ENCODE data around the gene FCER1G. TPM values are rescaled to one million over a fixed set of nuclear protein-coding genes. Genes with fewer than 3 reads are reported as not detected.

FCER1G gene
- polyA plus RNA-seq, 1 donor from 2014 or later: 3.5 TPM

DNA sequence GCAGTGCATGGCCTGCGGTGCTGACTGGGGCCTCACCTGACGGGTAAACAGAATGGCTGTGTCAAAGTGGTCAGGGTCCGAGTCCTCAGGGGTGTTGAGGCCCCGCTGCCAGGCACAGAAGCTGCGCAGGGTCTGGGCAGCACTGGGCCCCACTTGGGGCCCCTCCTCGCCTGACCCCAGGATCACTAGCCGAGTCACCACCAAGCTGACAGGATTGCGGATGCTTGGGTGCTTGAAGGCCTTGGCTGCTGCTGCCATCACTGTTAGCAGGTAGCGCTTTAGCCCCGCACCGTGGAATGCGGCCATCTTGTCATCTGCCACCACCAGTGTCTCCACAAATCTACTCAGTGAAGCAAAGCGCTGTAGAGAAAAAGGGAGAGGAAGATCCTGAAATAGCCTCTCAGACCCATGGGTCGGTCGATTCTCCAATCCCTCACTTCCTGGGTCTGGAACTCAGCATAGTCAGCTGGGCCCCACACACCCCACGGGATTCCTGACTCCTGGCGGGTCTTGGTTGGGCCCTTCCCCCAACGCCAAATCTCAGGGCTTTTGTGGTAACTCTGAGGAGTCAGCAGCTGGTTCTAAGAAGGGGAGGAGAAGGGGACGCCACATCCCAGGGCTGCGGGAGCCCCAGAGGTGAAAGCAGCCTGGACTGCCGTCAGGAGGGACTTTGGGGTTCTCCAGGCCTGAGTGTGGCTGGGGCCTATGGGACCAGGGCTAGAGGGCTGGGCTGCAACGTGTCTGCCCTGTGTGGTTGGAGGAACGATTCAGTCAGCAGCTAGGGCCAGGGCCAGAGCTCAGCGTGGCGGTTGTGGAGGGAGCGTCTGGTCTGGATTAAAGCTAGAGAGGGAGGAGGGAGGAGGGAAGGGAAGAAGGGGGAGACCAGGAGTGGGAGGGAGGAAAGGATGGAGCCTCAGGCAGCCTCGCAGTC is 18.3 kb upstream of the FCER1G start:
- no peaks in the 10 kb centered on the region for H3F3A ChIP-seq (ENCODE audit: insufficient read depth, low read length, poor library complexity, severe bottlenecking)
- H3K4me2 ChIP-seq (ENCODE audit: low read length): no peak overlapping the region
- no peak overlapping the region for H3K27ac ChIP-seq (ENCODE audit: low read length)
- no peaks in the 10 kb centered on the region for H3K36me3 ChIP-seq (ENCODE audit: insufficient read depth, low read length)
- H4K20me1 ChIP-seq (ENCODE audit: insufficient read depth): no peaks in the 10 kb centered on the region
- H3K9ac ChIP-seq (ENCODE audit: low read length): no peak overlapping the region
- no peaks in the 10 kb centered on the region for H3K79me2 ChIP-seq (replicated peaks; ENCODE audit: insufficient read depth, low read length)
- TF ChIP-seq MXI1 (conservative IDR thresholded peaks at IDR 0.05; ENCODE audit: poor library complexity, severe bottlenecking): no peak
- no peak for TF ChIP-seq EP300 (conservative IDR thresholded peaks at IDR 0.05; ENCODE audit: poor library complexity, severe bottlenecking)
- no peak for TF ChIP-seq SMC3 (conservative IDR thresholded peaks at IDR 0.05; ENCODE audit: poor library complexity)
- no peak for TF ChIP-seq EZH2 (IDR thresholded peaks at IDR 0.05; ENCODE audit: borderline replicate concordance, insufficient read depth, low read length, poor library complexity, severe bottlenecking)
- TF ChIP-seq TAF1 (IDR thresholded peaks at IDR 0.05; ENCODE audit: low read depth): no peak
- no peak for TF ChIP-seq POLR2AphosphoS5 (IDR thresholded peaks at IDR 0.05)
- TF ChIP-seq RAD21 (conservative IDR thresholded peaks at IDR 0.05): no peak
- TF ChIP-seq, protein P1, sequence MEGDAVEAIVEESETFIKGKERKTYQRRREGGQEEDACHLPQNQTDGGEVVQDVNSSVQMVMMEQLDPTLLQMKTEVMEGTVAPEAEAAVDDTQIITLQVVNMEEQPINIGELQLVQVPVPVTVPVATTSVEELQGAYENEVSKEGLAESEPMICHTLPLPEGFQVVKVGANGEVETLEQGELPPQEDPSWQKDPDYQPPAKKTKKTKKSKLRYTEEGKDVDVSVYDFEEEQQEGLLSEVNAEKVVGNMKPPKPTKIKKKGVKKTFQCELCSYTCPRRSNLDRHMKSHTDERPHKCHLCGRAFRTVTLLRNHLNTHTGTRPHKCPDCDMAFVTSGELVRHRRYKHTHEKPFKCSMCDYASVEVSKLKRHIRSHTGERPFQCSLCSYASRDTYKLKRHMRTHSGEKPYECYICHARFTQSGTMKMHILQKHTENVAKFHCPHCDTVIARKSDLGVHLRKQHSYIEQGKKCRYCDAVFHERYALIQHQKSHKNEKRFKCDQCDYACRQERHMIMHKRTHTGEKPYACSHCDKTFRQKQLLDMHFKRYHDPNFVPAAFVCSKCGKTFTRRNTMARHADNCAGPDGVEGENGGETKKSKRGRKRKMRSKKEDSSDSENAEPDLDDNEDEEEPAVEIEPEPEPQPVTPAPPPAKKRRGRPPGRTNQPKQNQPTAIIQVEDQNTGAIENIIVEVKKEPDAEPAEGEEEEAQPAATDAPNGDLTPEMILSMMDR (IDR thresholded peaks at IDR 0.05; ENCODE audit: poor library complexity, severe bottlenecking): no peak
- no peak for TF ChIP-seq REST (IDR thresholded peaks at IDR 0.05; ENCODE audit: borderline replicate concordance)
- H3K4me3 ChIP-seq (ENCODE audit: low read length): no peak overlapping the region
- no peaks in the 10 kb centered on the region for H3K9me3 ChIP-seq (ENCODE audit: low read length)
- H3K27me3 ChIP-seq (ENCODE audit: insufficient read depth, low read depth, low read length): no peaks in the 10 kb centered on the region
- H2AFZ ChIP-seq (ENCODE audit: low read depth, low read length): no peak overlapping the region
- no peaks in the 10 kb centered on the region for H3K9me2 ChIP-seq (ENCODE audit: insufficient read depth, low read length)

- no peak overlapping the region for H3K4me3 ChIP-seq (ENCODE audit: low read length)
Measured at GRCh38 chr1:161197560-161198193, 17.4 kb upstream of the FCER1G start.

More at GRCh38 chr1:161197560-161198193, 17.4 kb upstream of the FCER1G start:
- TF ChIP-seq RAD21 (conservative IDR thresholded peaks at IDR 0.05) (no peak), REST (IDR thresholded peaks at IDR 0.05; ENCODE audit: borderline replicate concordance) (no peak), SMC3 (conservative IDR thresholded peaks at IDR 0.05; ENCODE audit: poor library complexity) (no peak), EZH2 (IDR thresholded peaks at IDR 0.05; ENCODE audit: borderline replicate concordance, insufficient read depth, low read length, poor library complexity, severe bottlenecking) (no peak), TAF1 (IDR thresholded peaks at IDR 0.05; ENCODE audit: low read depth) (no peak), EP300 (conservative IDR thresholded peaks at IDR 0.05; ENCODE audit: poor library complexity, severe bottlenecking) (no peak), POLR2AphosphoS5 (IDR thresholded peaks at IDR 0.05) (no peak), MXI1 (conservative IDR thresholded peaks at IDR 0.05; ENCODE audit: poor library complexity, severe bottlenecking) (no peak)
- TF ChIP-seq, protein P1 (IDR thresholded peaks at IDR 0.05; ENCODE audit: poor library complexity, severe bottlenecking): no peak
- H3K9ac ChIP-seq (ENCODE audit: low read length): no peak overlapping the region
- no peaks in the 10 kb centered on the region for H3F3A ChIP-seq (ENCODE audit: insufficient read depth, low read length, poor library complexity, severe bottlenecking)
- H3K79me2 ChIP-seq (replicated peaks; ENCODE audit: insufficient read depth, low read length): peaks cover 4% of the 10 kb centered on the region
- no peaks in the 10 kb centered on the region for H3K27me3 ChIP-seq (ENCODE audit: insufficient read depth, low read depth, low read length)
- H3K27ac ChIP-seq (ENCODE audit: low read length): no peak overlapping the region
- no peaks in the 10 kb centered on the region for H4K20me1 ChIP-seq (ENCODE audit: insufficient read depth)
- no peaks in the 10 kb centered on the region for H3K9me3 ChIP-seq (ENCODE audit: low read length)
- H3K4me2 ChIP-seq (ENCODE audit: low read length): no peak overlapping the region
- H2AFZ ChIP-seq (ENCODE audit: low read depth, low read length): no peak overlapping the region
- H3K36me3 ChIP-seq (ENCODE audit: insufficient read depth, low read length): no peaks in the 10 kb centered on the region
- H3K9me2 ChIP-seq (ENCODE audit: insufficient read depth, low read length): no peaks in the 10 kb centered on the region
